HG02759 (cell line): Measurements from ENCODE around the gene TNFRSF6B.
"Not testable (repeated sequence)": the region's sequence is repeated elsewhere in the genome, so short reads cannot be mapped to it uniquely, and the experiment has no call there.

ENCODE experiments used
- ATAC-seq: cut with Tn5 transposase; IDR thresholded peaks from one replicate; pipeline ENCODE4 v1.9.1; 2021; ENCODE audit warnings: mild to moderate bottlenecking, moderate library complexity; ENCODE audit not compliant: unreplicated experiment

The TNFRSF6B gene

GRCh38 chr20:63661959-63662812, 34.3 kb upstream of the TNFRSF6B start:
- no peak for ATAC-seq

DNA sequence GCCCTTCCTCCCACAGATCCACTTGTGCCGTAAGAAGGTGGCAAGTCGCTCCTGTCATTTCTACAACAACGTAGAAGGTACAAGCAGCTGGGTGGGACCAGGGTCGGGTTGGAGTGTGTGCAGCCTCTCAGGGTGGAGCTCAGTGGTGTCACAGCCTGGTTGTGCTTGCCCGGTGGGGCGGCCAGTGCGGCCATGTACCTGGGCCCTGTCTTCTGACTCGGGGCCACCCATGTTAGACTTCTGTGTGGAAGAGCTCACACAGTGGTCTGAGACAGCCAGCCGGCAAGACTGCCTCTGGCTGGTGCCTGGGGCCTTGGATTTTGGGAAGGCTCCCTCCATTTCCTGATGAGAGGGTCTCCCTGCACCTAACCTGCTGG, 33.7 kb upstream of the TNFRSF6B start:
- no peak for ATAC-seq

GRCh38 chr20:63663332-63664066, 33.0 kb upstream of the TNFRSF6B start:
- no peak for ATAC-seq

GRCh38 chr20:63664143-63664851, 32.2 kb upstream of the TNFRSF6B start:
- no peak for ATAC-seq

DNA sequence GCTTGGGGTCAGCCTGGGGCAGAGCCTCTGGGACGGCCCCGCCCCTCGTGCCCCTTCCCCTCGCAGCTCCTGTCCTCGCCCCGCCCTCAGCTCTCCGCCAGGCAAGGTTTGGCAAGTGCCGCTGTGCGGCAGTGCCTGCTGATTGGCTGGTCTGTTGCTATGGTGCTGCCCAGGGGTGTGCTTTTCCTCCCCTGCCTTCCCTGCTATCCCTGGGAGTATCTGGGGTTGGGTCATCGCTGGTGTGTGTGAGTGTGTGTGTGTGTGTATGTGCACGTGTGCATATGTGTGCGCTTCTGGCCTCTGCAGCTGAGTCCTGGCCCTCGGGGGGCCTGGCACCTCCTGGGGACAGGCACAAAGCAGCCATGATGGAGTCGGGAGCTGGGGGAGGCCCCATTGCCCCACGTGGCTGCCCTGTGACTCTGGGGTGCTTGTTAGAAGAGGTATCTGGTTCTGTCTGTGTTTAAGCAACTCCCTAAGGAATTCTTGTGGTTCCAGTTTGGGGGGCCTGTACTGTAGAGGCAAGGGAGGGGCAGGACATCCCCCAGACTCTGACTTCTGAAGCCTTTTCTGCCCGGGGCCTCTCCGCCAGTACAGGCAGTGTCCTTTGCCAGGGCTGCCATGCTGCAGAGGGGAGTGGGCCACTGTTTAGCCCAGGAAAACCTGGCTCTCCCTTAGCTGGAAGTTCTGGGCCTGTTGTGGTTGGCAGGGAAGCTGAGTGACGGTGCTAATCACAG, 31.4 kb upstream of the TNFRSF6B start:
- no peak for ATAC-seq

- ATAC-seq: no peak
These were observed 30.7 kb upstream of the TNFRSF6B start for GRCh38 chr20:63665708-63666107.

DNA sequence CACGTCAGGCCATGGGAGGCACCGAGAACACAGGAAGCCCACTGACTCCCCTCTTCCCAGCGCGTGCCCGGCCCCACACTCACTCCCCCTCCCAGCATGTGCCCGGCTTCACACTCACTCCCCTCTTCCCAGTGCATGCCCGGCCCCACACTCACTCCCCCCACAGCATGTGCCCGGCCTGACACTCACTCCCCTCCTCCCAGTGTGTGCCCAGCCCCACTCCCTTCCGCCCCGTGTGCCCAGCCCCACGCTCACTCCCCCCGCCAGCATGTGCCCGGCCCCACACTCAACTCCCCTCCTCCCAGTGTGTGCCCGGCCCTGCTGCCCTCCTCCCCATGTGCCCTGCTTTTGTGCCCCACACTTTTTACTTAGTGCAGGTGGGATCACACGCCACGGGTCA, 28.6 kb upstream of the TNFRSF6B start:
- no peak for ATAC-seq

DNA sequence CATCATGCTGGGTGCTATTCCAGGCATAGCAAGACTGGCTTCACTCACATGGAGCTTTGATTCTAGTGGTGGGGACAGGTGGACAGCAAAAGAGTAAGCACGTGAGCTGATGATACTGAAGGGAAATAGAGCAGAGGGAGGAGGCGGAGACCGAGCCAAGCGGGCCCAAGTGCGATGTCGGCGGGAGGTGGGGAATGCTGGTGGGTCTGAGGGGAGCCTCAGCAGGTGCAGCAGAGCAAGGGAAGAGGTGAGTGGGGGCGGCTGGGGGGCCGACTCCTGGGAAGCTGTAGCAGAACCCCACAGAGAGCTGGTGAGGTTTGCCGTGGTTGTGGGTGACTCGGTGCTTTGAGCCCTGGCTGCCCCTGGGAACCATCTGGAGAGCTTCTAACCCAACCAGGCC, 28.1 kb upstream of the TNFRSF6B start:
- no peak for ATAC-seq

DNA sequence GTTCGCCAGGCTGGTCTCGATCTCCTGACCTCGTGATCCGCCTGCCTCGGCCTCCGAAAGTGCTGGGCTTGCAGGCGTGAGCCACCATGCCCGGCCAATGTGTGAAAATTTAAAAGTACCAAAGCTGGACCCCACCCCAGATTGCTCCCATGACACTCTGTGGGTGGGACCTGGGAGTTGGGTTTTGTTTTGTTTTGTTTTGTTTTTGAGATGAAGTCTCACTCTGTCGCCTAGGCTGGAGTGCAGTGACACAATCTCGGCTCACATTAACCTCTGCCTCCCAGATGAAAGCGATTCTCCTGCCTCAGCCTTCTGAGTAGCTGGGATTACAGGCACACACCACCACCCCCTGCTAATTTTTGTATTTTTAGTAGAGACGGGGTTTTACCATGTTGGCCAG, 24.8 kb upstream of the TNFRSF6B start:
- ATAC-seq: not testable (repeated sequence)

- ATAC-seq: no peak
These were observed 23.8 kb upstream of the TNFRSF6B start for GRCh38 chr20:63672666-63673065.

GRCh38 chr20:63673951-63674350, 22.5 kb upstream of the TNFRSF6B start:
- no peak for ATAC-seq

DNA sequence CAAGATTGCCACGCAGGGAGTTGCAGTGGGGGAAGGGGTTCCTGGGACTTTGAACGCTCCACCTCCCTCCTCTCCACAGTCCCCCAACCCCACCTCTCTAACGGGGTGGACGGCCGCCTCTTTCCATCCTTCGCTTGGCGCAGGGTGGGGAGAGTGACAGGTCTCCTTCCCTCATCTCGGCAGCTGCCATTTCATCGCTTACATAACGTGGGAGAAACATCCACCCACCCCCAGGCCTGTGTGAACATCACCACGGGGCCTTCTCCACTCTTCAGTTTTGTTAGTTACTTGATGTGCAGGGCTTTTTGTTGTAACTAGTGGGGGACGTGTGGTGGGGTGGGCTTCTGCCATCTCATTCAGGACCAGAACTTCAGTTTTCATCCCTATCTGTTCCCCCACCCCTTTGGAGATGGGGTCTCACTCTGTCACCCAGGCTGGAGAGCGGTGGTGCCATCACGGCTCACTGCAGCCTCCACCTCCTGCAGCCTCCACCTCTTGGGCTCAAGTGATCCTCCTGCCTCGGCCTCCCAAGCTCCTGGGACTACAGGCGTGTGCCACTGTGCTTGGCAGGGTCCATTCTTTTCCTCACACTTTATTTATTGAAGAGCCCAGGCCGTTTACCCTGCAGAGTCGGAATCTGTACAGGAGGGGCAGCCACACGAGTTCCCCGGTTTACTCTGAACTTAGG, 20.6 kb upstream of the TNFRSF6B start:
- ATAC-seq: no peak

- ATAC-seq: no peak
These were observed 18.4 kb upstream of the TNFRSF6B start for GRCh38 chr20:63678071-63678470.

DNA sequence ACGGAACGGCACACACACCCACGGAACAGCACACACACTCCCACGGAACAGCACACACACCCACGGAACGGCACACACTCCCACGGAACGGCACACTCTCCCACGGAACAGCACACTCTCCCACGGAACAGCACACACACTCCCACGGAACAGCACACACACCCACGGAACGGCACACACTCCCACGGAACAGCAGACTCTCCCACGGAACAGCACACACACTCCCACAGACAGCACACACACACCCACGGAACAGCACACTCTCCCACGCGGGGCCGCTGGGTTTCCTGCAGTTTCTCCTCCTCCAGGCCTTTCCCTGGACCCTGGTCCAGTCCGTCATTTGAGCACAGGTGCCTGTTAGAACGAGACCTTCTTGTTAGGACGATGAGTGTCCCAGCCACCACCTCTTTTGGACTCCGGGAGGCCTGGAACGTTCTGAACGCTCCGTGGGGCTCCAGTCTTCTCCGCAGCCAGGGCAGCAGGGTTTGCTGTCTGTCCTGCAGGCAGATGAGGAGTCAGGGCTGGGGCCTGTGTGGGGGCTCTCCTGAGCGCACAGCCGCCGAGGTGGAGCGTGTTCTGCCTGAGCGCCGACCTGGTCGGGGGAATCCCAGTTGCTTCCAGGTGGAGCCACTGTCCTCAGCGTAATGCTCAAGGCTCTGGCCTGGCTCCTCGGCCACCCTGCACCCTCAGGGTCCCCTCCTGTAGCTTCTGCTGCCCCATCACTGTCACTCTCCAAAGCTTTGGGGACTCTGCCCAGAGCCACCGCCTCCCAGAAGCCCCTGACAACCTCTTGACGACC, 17.6 kb upstream of the TNFRSF6B start:
- no peak for ATAC-seq

- ATAC-seq: no peak
These were observed 16.6 kb upstream of the TNFRSF6B start for GRCh38 chr20:63679799-63680305.

- ATAC-seq: no peak
These were observed 16.0 kb upstream of the TNFRSF6B start for GRCh38 chr20:63680427-63680826.

DNA sequence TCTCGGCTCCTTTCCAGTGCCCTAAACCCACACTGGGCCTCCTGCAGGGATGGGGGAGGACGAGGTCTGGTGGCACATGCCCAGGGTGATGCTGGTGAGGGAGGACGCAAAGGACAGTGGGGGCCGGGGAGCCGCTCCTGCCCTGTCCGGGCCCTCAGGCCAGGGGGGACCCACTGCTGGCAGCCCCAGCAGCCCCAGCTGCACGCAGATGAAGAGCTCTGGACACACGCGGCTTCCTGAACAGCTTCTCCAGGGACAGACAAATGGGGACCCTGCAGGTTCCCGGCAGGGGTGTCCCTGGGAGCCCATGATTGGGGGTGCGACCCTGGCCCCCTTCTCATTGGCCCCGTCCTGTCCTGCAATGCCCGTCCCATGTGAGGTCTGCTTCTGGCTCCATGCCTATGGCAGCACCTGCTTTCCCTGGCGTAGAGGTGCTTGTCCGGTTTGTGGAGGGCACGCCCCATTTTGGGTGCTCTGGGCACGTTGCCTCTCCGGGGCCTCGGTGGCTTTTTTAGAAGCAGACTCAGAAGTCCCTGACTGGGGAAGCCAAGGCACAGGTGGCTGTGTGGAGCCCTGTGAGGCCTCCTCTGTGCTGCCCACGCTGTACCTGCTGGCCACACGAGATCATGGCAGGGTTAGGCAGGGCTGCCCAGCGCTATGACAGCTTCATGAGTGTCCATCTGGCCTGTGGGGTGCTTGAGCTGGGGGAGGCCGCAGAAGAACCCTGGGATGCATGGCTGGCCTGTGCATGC, 15.4 kb upstream of the TNFRSF6B start:
- no peak for ATAC-seq

DNA sequence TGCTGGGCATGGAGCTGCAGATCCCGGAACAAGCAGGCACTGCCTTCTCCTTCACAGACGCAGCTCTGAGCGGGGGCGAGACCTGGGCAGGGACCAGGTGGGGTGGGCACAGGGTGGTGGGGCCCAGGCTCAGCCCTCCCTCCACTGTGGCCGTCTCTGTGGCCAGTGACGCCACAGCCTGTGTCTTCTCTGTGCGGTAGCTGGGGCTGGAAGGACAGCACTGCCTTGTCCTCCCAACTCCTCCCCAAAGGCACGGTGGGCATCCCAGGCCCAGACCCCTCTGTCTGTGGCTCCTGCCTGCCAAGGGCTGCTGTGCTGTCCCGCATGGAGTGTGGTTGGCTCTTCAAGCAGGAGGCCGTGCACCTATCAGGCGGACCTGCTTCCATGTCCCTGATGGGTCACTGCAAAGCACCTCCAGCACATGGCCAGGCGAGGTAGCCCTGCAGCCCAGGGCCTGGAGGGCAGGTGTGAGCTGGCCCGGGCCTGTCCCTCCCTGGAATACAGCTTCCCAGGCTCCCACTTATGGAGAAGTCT, 14.8 kb upstream of the TNFRSF6B start:
- no peak for ATAC-seq
